ENCODE data around the gene GRM7. TPM values are rescaled to one million over a fixed set of nuclear protein-coding genes. Genes with fewer than 3 reads are reported as not detected.
A peak's percentile ranks its signal among the peaks of the same experiment; 100 is the strongest.

Gene GRM7
- total and polyA plus RNA-seq, 10 donors, result 0.02 to 0.20 (median 0.14) TPM; not detected in 7

GRCh38 chr3:7292362-7292761 lies 431.4 kb downstream of the GRM7 start:
- peaks cover 0 to 10% (median 3%) of the 10 kb centered on the region in 6 donors for H3K4me1 ChIP-seq
- H3K27ac ChIP-seq, result no peak overlapping the region
- WGBS, 5 donors, result 88 to 100% (median 93%) methylated on average over 2 of the region's 2 CpGs
- TF ChIP-seq CTCF (IDR thresholded peaks at IDR 0.05 in 8 of 11, conservative IDR thresholded peaks at IDR 0.05 in 3 of 11) (no peak), POLR2AphosphoS5 (IDR thresholded peaks at IDR 0.05) (no peak), POLR2A (IDR thresholded peaks at IDR 0.05) (no peak)
- no peak overlapping the region for H3K4me3 ChIP-seq
- peaks cover 0 to 6% (median 0%) of the 10 kb centered on the region in 8 donors for H3K9me3 ChIP-seq
- intact Hi-C loops (cut with DNase I; ENCODE audit: low total_unique reads), result no loop called here
- H3K36me3 ChIP-seq, result no peaks in the 10 kb centered on the region
- DNase-seq, result no peak
- H3K27me3 ChIP-seq (replicated peaks in 1 of 7), result no peaks in the 10 kb centered on the region

- Histone ChIP-seq H3K9me3 (peaks cover 0 to 6% (median 0%) of the 10 kb centered on the region in 8 donors), H3K36me3 (no peaks in the 10 kb centered on the region), H3K4me1 (peaks cover 0 to 10% (median 3%) of the 10 kb centered on the region in 6 donors), H3K4me3 (no peak overlapping the region), H3K27me3 (replicated peaks in 1 of 7) (no peaks in the 10 kb centered on the region), H3K27ac (no peak overlapping the region)
- 83 to 95% (median 93%) methylated on average over 7 of the region's 7 CpGs for WGBS, 5 donors
- DNase-seq, result no peak
- TF ChIP-seq POLR2A (IDR thresholded peaks at IDR 0.05) (no peak), CTCF (IDR thresholded peaks at IDR 0.05 in 8 of 11, conservative IDR thresholded peaks at IDR 0.05 in 3 of 11) (no peak), POLR2AphosphoS5 (IDR thresholded peaks at IDR 0.05) (no peak)
- intact Hi-C loops (cut with DNase I; ENCODE audit: low total_unique reads), result no loop called here
Observed at GRCh38 chr3:7293286-7293685, 432.4 kb downstream of the GRM7 start.

DNA sequence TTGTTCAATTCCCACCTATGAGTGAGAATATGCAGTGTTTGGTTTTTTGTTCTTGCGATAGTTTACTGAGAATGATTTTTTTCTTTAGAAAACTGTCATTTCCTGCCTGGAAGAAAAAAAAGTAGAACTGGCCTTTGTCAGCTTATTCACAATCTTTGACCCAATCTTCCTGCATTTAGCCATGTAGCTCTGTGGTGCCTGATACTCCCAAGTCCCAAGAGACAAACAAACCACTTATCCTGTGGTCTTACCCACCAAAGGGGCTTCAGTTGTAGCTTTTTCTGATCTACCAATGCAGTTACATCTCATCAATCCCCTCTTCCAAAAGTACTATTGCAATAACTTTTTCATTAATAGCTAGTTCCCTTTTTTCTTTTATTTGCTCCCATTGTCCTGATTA lies 444.6 kb downstream of the GRM7 start:
- no peak overlapping the region for H3K4me3 ChIP-seq
- TF ChIP-seq CTCF (IDR thresholded peaks at IDR 0.05 in 8 of 11, conservative IDR thresholded peaks at IDR 0.05 in 3 of 11) (no peak), POLR2A (IDR thresholded peaks at IDR 0.05) (no peak), POLR2AphosphoS5 (IDR thresholded peaks at IDR 0.05) (no peak)
- intact Hi-C loops (cut with DNase I; ENCODE audit: low total_unique reads), result no loop called here
- H3K4me1 ChIP-seq, result peaks cover 5 to 46% (median 9%) of the 10 kb centered on the region in 6 donors
- 6 to 31% (median 9%) methylated on average over 1 of the region's 1 CpG for WGBS, 5 donors
- H3K27me3 ChIP-seq (replicated peaks in 1 of 7), result no peaks in the 10 kb centered on the region
- H3K36me3 ChIP-seq, result no peaks in the 10 kb centered on the region
- H3K9me3 ChIP-seq, result peaks cover 0 to 12% (median 2%) of the 10 kb centered on the region in 8 donors
- no peak for DNase-seq
- no peak overlapping the region for H3K27ac ChIP-seq

DNA sequence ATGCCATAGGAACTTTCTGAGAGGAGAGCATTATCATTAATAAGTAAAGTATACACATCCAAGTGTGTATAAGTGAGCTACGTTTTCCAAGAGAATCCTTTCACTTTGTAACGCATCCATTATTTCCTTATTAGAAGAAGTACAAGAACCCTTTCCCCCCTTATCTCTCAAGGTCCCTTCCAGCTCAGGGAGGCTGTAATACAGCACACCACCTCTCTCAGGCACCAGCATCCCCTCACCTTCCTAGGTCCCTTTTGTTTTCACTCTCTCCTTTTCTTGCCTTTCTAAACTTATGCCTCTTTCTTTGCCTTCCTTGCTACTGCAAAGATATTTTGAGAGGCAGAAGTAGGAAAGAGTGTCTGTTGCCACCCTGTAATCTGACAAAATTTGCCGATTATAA lies 446.0 kb downstream of the GRM7 start:
- intact Hi-C loops (cut with DNase I; ENCODE audit: low total_unique reads), result no loop called here
- Histone ChIP-seq H3K4me1 (peaks cover 5 to 56% (median 9%) of the 10 kb centered on the region in 6 donors), H3K27ac (peak overlapping the region in 3 of 8 donors; percentile 2 to 50 (median 38)), H3K9me3 (peaks cover 0 to 12% (median 2%) of the 10 kb centered on the region in 8 donors), H3K36me3 (no peaks in the 10 kb centered on the region), H3K4me3 (no peak overlapping the region), H3K27me3 (replicated peaks in 1 of 7) (no peaks in the 10 kb centered on the region)
- 24 to 46% (median 29%) methylated on average over 3 of the region's 3 CpGs for WGBS, 5 donors
- TF ChIP-seq CTCF (IDR thresholded peaks at IDR 0.05 in 8 of 11, conservative IDR thresholded peaks at IDR 0.05 in 3 of 11) (no peak), POLR2A (IDR thresholded peaks at IDR 0.05) (no peak), POLR2AphosphoS5 (IDR thresholded peaks at IDR 0.05) (no peak)
- no peak for DNase-seq
